Measurements from ENCODE around the gene CAP2.
"Not testable (repeated sequence)": the region's sequence is repeated elsewhere in the genome, so short reads cannot be mapped to it uniquely, and the experiment has no call there.

The CAP2 gene

DNA sequence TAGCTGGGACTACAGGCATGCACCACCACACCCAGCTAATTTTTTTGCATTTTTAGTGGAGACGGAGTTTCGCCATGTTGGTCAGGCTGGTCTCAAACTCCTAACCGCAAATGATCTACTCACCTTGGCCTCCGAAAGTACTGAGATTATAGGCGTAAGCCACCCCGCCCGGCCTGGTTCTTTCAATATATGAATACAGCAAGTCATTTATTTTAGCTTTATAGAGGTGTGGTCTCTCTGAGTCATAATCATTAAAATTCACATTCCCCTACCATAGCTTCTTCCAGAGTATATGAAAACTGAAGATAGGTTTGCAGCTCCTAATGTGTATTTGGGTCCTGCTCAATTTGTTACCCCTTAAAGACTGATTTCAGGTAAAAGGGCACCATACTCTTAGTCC lies 118.2 kb downstream of the CAP2 start:
- H3K36me3 Mint-ChIP-seq (ENCODE audit: insufficient read depth): no peaks in the 10 kb centered on the region
- peaks cover 48 to 58% of the 10 kb centered on the region in 2 donors for H3K27me3 Mint-ChIP-seq
- H3K4me1 Mint-ChIP-seq (ENCODE audit: low read depth in 2 of 2): no peaks in the 10 kb centered on the region
- no peak overlapping the region for H3K27ac Mint-ChIP-seq
- DNase-seq (no peak), ATAC-seq (replicated peaks) (no peak)
- no peak overlapping the region for H3K4me3 Mint-ChIP-seq
- no peaks in the 10 kb centered on the region for H3K9me3 Mint-ChIP-seq

DNA sequence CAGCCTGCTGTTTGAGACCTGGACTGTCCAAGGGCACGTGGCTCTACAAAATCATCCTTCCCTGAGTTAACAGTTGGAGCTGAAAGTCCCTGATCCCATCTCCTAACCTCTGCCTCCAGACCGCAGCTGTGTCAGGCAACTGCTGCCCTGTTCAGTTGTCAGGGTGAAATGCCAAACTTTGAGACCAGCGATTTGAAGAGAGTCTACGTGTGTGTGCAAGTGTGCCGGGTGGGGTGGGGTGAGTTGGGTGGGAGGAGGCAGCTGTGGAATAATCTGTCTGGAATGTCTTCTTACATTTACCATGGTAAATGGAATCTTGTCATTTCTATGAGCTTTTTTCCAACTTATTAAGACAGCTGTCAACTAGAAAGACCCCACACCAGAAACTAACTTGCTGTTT lies 125.7 kb downstream of the CAP2 start:
- Mint-ChIP-seq H3K36me3 (ENCODE audit: insufficient read depth) (no peaks in the 10 kb centered on the region), H3K4me3 (no peak overlapping the region), H3K27ac (no peak overlapping the region), H3K4me1 (ENCODE audit: low read depth in 2 of 2) (no peaks in the 10 kb centered on the region), H3K27me3 (peaks cover 35 to 41% of the 10 kb centered on the region in 2 donors), H3K9me3 (no peaks in the 10 kb centered on the region)
- DNase-seq: no peak
- no peak for ATAC-seq (replicated peaks)

DNA sequence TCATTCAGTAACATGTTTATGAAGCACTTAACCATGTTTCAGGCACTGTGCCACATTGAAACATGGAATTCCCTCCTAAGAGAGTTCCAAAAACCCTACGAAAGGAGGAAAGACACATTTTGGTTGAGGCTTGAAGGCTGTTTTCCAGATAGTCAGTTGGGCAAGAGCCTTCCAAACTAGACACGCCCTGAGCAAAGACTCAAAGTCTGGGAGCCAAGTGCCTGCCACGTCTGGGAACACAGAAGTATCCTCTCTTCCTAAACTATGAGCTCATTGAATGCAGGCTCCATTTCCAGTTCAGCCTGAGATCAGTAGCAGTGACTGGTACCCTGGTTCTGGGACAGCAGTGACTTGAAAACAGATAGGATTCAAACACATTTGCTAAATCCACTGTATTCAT lies 132.2 kb downstream of the CAP2 start:
- Mint-ChIP-seq H3K4me3 (no peak overlapping the region), H3K4me1 (ENCODE audit: low read depth in 2 of 2) (no peaks in the 10 kb centered on the region), H3K36me3 (ENCODE audit: insufficient read depth) (peaks cover 2% of the 10 kb centered on the region), H3K27ac (no peak overlapping the region), H3K27me3 (peaks cover 11 to 30% of the 10 kb centered on the region in 2 donors), H3K9me3 (peaks cover 0 to 2% of the 10 kb centered on the region in 2 donors)
- DNase-seq (no peak), ATAC-seq (replicated peaks) (no peak)

DNA sequence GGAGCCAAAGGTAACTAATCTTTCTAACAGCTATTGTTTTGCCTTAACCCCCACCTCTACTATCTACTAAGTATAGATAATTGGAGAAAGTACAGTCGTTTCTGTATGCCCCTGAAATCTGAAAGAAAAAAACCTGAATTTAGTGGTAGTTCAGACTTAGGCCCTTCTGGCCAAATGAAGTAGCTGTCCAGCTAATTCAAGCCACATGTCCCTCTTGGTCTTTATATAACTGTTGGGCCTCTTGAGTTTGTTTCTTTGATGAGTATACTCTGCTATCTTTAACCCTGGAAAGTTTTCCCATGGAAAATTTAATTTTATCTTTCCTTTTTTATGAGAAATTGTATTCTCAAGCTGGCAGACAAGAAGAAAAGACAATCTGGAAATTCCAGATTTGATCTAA lies 133.7 kb downstream of the CAP2 start:
- H3K27ac Mint-ChIP-seq: no peak overlapping the region
- DNase-seq: no peak
- peaks cover 2% of the 10 kb centered on the region for H3K36me3 Mint-ChIP-seq (ENCODE audit: insufficient read depth)
- peaks cover 18 to 30% of the 10 kb centered on the region in 2 donors for H3K27me3 Mint-ChIP-seq
- H3K4me1 Mint-ChIP-seq (ENCODE audit: low read depth in 2 of 2): no peaks in the 10 kb centered on the region
- peaks cover 0 to 2% of the 10 kb centered on the region in 2 donors for H3K9me3 Mint-ChIP-seq
- ATAC-seq (replicated peaks): no peak
- H3K4me3 Mint-ChIP-seq: no peak overlapping the region

DNA sequence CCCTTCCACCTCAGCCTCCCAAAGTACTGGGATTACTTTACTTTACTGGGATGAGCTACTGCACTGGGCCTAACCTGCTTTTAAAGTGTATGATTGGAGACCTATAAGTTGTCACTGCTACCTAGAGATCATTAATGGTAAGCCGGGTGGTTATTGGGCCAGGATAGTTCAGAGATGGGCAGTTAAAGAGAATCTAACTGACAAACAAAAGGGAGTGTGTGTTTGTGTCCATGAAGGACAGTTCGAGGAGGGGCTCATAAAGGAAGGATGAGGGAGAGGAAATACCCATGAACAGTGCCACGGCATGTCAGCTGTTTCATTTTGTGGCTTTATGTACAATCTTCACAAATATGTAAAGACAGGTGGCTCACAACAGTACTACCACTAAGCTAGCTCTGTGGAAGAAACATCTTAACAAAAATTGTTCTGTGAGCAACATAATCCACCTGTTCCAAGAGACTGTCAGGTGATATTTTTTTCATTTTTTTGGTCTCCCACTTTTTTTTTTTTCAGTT lies 137.0 kb downstream of the CAP2 start:
- Mint-ChIP-seq H3K4me1 (ENCODE audit: low read depth in 2 of 2) (peaks cover 0 to 4% of the 10 kb centered on the region in 2 donors), H3K27me3 (peaks cover 26 to 27% of the 10 kb centered on the region in 2 donors), H3K9me3 (peaks cover 0 to 1% of the 10 kb centered on the region in 2 donors), H3K36me3 (ENCODE audit: insufficient read depth) (peaks cover 2% of the 10 kb centered on the region), H3K4me3 (no peak overlapping the region), H3K27ac (no peak overlapping the region)
- DNase-seq (no peak), ATAC-seq (replicated peaks) (no peak)

DNA sequence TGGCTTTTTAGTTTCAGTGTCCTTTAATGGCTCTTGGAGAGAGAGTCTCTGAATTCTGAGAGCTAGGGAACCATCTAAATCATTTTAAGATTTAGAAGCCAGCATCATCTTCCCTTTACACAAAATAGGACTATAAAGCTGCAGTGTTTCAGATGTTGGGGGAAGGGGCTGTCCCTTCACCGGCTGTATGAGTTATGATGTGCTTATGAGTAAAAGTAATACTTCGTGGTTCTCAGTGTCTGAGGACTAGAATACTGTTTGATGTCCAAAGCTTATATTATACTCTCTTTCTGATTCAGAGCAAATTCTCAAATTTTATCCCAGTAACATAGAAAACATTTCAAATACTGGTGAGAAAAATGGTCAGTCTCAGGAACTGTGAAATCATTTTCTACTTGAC lies 143.2 kb downstream of the CAP2 start:
- Mint-ChIP-seq H3K4me3 (no peak overlapping the region), H3K9me3 (no peaks in the 10 kb centered on the region), H3K4me1 (ENCODE audit: low read depth in 2 of 2) (peaks cover 0 to 4% of the 10 kb centered on the region in 2 donors), H3K36me3 (ENCODE audit: insufficient read depth) (no peaks in the 10 kb centered on the region), H3K27ac (no peak overlapping the region), H3K27me3 (peaks cover 29 to 43% of the 10 kb centered on the region in 2 donors)
- no peak for ATAC-seq (replicated peaks)
- no peak for DNase-seq

DNA sequence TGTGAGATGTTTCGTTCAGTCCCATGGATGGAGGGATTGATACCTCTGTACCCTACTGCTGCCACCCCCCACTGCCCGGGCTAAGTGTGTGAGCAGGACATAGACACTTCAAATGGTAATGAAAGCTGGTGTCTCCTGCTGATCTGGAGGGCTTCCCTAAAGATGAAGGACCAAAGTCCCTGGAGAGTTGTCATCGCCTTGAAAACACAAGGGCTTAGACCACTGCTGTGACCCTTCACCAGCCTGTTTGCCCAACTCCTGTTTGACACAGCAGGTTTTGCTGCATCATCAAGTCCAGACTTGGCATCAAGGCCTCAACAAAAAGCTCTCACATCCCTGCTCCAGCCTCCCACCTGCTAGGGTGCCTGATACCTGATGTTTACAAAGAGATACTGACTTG lies 148.8 kb downstream of the CAP2 start:
- no peak for ATAC-seq (replicated peaks)
- Mint-ChIP-seq H3K9me3 (no peaks in the 10 kb centered on the region), H3K4me1 (ENCODE audit: low read depth in 2 of 2) (no peaks in the 10 kb centered on the region), H3K36me3 (ENCODE audit: insufficient read depth) (peaks cover 2% of the 10 kb centered on the region), H3K4me3 (no peak overlapping the region), H3K27ac (no peak overlapping the region), H3K27me3 (peaks cover 9 to 31% of the 10 kb centered on the region in 2 donors)
- no peak for DNase-seq

DNA sequence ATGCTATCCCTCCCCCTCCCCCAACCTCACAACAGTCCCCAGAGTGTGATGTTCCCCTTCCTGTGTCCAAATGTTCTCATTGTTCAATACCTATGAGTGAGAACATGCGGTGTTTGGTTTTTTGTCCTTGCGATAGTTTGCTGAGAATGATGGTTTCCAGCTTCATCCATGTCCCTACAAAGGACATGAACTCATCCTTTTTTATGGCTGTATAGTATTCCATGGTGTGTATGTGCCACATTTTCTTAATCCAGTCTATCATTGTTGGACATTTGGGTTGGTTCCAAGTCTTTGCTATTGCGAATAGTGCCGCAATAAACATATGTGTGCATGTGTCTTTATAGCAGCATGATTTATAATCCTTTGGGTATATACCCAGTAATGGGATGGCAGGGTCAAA lies 152.3 kb downstream of the CAP2 start:
- ATAC-seq (replicated peaks); H3K4me3 Mint-ChIP-seq; H3K4me1 Mint-ChIP-seq (ENCODE audit: low read depth in 2 of 2); H3K27ac Mint-ChIP-seq; DNase-seq; H3K36me3 Mint-ChIP-seq (ENCODE audit: insufficient read depth); H3K9me3 Mint-ChIP-seq: not testable (repeated sequence)
- H3K27me3 Mint-ChIP-seq: peaks cover 20 to 34% of the 10 kb centered on the region in 2 donors

DNA sequence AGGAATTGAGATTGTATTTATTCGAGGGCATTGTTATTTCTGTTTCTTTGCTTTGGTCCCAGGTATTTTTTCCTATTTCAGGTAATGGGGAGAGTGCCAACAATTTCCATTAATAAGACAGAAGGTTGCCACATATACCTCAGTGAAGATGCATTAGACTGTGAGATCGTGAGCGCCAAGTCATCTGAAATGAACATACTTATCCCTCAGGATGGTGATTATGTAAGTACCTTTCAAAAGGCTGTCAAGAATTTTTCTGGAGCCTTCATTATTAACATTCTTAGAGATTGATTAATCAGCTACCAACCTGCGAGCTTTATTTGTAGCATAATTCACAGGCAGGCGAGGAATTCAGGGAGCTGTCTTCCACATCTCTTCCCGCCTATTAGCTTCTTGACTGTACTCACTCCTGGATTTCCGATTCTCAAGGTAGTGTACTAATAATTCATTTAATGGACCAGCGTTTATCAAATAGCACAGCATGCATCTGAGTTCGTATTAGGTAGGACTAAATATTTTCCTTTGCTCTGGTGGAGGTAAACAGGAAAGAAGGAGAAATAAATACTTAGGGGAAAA lies 158.1 kb downstream of the CAP2 start:
- DNase-seq: no peak
- no peaks in the 10 kb centered on the region for H3K4me1 Mint-ChIP-seq (ENCODE audit: low read depth in 2 of 2)
- H3K4me3 Mint-ChIP-seq: no peak overlapping the region
- no peaks in the 10 kb centered on the region for H3K9me3 Mint-ChIP-seq
- ATAC-seq (replicated peaks): no peak
- peaks cover 3% of the 10 kb centered on the region for H3K36me3 Mint-ChIP-seq (ENCODE audit: insufficient read depth)
- peaks cover 40 to 57% of the 10 kb centered on the region in 2 donors for H3K27me3 Mint-ChIP-seq
- H3K27ac Mint-ChIP-seq: no peak overlapping the region

DNA sequence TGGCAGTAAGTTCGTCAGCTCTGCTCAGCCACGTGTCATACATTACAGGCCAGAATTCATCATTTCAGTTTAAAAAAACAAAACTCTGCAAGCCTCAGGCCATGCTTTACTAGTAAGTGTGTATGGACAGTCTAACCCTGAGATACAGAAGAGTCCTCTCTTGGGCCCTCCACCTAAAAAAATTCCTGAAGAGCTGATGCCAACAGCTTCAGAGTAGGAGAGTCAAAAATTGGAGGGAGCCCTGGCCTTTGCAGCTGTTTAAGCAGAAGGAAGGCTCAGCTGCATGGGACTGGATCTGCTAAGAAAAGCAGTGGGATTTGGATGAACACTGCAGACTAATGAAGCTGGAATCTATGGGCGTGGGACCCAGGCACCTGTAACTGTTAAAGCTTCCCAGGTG lies 159.5 kb downstream of the CAP2 start:
- Mint-ChIP-seq H3K27ac (no peak overlapping the region), H3K4me3 (no peak overlapping the region), H3K4me1 (ENCODE audit: low read depth in 2 of 2) (no peaks in the 10 kb centered on the region), H3K36me3 (ENCODE audit: insufficient read depth) (no peaks in the 10 kb centered on the region), H3K9me3 (no peaks in the 10 kb centered on the region), H3K27me3 (peaks cover 31 to 47% of the 10 kb centered on the region in 2 donors)
- DNase-seq (no peak), ATAC-seq (replicated peaks) (no peak)

DNA sequence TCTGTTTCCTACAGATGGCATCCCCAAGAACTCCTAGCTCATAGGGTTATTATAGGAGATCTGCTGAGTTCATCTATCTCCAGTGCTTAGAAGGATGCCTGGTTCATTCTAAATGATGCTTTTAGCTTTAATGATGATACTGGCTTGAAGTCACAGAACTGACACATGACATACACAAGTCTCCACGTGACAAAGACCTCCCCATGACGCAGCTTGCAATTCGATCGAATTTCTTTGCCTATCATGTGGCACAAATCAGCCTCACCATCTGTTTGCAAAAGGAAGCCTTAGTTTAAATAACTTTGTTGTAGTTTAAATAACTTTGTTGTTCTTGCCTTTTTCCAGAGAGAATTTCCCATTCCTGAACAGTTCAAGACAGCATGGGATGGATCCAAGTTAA lies 162.6 kb downstream of the CAP2 start:
- Mint-ChIP-seq H3K4me1 (ENCODE audit: low read depth in 2 of 2) (no peaks in the 10 kb centered on the region), H3K27ac (no peak overlapping the region), H3K27me3 (peaks cover 29 to 51% of the 10 kb centered on the region in 2 donors), H3K9me3 (no peaks in the 10 kb centered on the region), H3K36me3 (ENCODE audit: insufficient read depth) (no peaks in the 10 kb centered on the region), H3K4me3 (no peak overlapping the region)
- ATAC-seq (replicated peaks): no peak
- DNase-seq: no peak

DNA sequence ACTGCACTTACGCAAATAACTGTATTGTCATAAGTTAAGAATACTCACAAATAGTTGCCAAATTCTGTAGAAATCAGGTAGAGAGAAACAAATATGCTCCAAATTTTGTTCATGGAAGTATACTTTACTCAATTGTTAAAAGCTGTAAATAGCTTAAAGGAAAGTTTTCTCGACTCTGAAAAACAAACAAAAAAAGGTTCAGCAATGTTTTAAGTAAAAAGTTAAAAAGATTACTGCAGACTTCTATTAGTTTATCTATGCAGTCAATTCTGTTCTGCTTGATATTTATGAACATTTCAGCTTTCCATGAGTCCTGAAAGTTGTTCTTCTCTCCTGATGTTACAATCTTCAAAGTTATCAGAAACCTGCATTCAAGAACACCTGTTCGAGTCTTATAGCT lies 169.2 kb downstream of the CAP2 start:
- Mint-ChIP-seq H3K36me3 (ENCODE audit: insufficient read depth) (no peaks in the 10 kb centered on the region), H3K4me1 (ENCODE audit: low read depth in 2 of 2) (no peaks in the 10 kb centered on the region), H3K9me3 (peaks cover 0 to 3% of the 10 kb centered on the region in 2 donors), H3K27me3 (peaks cover 10 to 18% of the 10 kb centered on the region in 2 donors), H3K4me3 (no peak overlapping the region), H3K27ac (no peak overlapping the region)
- no peak for DNase-seq
- no peak for ATAC-seq (replicated peaks)

DNA sequence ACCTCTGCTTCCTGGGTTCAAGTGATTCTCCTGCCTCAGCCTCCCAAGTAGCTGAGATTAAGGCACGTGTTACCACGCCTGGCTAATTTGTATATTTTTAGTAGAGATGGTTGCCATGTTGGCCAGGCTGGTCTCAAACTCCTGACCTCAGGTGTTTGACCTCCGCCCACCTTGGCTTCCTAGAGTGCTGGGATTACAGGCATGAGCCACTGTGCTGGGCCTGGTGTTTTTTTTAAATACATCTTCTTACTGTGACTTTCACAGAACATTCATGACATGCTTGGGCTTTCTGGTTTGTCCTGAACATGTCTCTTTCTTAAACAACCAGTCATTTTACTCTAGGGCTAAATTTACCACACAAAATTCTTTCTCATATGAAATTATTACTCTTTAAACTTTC lies 172.0 kb downstream of the CAP2 start:
- Mint-ChIP-seq H3K27ac (no peak overlapping the region), H3K27me3 (peaks cover 16 to 17% of the 10 kb centered on the region in 2 donors)

DNA sequence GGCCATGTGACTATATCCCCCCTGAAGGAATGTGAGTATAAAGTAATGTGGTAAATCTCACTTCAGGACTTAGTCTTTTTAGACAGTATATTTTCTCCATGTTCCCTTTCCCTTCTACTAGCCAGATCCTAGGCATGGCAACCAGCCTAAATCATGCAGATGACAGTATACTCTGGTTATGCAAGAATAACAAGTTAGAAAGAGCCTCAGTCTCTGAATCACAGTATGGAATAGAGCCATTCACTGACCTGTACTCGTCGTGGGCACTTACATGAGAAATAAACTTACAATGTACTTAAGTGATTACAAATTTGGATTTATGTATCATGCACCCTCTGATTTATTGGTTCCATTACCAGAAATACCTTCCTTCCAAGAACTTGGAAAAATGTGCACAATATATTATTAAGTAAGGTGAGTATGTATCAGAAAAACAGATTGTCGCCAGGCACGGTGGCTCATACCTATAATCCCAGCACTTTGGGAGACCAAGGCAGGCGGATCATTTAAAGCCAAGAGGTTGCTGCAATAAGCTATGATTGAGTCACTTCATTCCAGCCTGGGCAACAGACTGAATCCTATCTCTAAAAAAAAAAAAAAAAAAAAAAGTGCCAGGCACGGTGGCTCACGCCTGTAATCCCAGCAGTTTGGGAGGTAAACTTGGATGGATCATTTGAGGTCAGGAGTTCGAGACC lies 181.6 kb downstream of the CAP2 start:
- ATAC-seq (replicated peaks) (no peak), DNase-seq (no peak)
- Mint-ChIP-seq H3K36me3 (ENCODE audit: insufficient read depth) (peaks cover 7% of the 10 kb centered on the region), H3K9me3 (peaks cover 0 to 8% of the 10 kb centered on the region in 2 donors), H3K27me3 (peaks cover 42% of the 10 kb centered on the region in 2 donors), H3K4me3 (no peak overlapping the region), H3K4me1 (ENCODE audit: low read depth in 2 of 2) (no peaks in the 10 kb centered on the region), H3K27ac (no peak overlapping the region)

More for the DNA sequence above, 172.0 kb downstream of the CAP2 start:
- H3K4me1 Mint-ChIP-seq (ENCODE audit: low read depth in 2 of 2): no peaks in the 10 kb centered on the region
- H3K9me3 Mint-ChIP-seq: peaks cover 0 to 3% of the 10 kb centered on the region in 2 donors
- ATAC-seq (replicated peaks) (no peak), DNase-seq (no peak)
- no peaks in the 10 kb centered on the region for H3K36me3 Mint-ChIP-seq (ENCODE audit: insufficient read depth)
- H3K4me3 Mint-ChIP-seq: no peak overlapping the region

All from effector memory CD8-positive, alpha-beta T cell (primary cell).